ENCODE data around the gene MOB3B.

MOB3B gene

GRCh38 chr9:27445688-27446087 lies 83.9 kb downstream of the MOB3B start:
- no peak for DNase-seq (ENCODE audit: low read depth)

DNA sequence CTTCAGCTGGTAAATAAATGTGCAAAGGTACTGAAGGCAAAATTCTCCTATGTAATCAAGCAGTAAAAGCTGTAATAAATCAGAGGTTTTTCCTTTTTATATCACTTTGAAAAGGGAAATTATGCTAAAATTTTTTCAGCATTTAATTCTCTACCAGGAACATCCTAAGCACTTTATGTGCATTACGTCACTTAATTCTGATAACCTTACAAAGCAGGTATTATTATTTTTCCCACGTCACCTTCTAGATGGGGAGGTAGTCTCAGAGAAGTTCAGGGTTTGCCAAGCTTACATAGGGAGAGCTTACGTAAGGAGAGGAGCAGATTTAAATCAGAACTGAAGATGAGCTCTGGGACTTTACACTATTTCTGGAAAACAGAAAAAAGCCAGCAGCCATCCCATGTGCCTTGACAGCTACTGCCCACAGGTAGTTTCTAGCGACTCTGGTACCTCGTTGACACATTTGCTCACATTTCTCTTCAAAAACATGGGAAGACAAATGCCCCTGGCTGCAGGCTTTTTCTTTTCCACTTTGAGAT lies 84.5 kb downstream of the MOB3B start:
- no peak for DNase-seq (ENCODE audit: low read depth)

- no peak for DNase-seq (ENCODE audit: low read depth)
These were observed 87.2 kb downstream of the MOB3B start for GRCh38 chr9:27442464-27442863.

DNA sequence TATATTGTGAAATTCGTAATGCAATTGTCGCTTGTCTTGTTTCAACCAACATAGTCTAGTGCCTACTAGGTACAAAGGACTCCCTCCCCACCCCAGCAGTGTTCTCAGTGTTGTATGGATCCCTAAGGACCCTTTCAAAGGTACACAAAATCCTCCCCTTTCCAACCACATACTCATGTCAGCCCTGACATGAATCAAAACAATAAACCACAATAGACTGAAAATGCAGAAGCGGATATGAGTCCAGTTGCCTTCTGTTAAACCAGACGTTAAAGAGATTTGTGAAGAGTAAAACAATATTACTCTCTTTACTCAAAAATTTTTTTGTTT lies 87.9 kb downstream of the MOB3B start:
- no peak for DNase-seq (ENCODE audit: low read depth)

DNA sequence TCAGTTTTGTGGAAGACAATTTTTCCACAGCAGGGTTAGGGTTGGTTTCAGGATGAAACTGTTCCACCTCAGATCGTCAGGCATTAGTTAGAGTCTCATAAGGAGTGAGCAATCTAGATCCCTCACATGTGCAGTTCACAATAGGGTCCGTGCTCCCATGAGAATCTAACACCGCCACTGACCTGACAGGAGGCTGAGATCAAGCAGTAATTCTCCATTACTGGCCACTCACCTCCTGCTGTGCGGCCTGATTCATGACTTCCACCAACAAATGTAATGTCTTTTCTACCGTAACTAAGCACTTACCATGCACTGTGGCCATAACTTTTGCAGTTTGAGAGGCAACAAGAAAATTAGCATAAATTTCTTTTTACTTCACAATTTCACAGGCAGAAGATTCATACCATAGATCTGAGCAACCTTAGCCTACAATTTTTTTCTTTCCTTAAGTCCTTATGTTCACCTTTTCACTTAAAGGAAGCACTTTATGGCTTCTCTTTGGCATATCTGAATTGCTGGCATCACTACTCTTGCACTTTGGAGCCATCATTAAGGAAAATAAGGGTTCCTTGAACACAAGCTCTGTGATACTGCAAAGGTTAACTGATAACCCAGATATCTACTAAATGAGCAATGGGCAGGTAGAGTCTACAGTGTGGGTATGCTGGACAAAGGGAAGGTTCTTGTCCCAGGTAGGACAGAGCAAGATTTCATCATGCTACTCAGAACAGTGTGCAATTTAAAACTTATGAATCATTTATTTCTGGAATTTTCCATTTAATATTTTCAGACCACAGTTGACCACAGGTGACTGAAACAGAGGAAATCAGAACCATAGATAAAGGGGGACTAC lies 88.5 kb downstream of the MOB3B start:
- DNase-seq (ENCODE audit: low read depth): no peak

DNA sequence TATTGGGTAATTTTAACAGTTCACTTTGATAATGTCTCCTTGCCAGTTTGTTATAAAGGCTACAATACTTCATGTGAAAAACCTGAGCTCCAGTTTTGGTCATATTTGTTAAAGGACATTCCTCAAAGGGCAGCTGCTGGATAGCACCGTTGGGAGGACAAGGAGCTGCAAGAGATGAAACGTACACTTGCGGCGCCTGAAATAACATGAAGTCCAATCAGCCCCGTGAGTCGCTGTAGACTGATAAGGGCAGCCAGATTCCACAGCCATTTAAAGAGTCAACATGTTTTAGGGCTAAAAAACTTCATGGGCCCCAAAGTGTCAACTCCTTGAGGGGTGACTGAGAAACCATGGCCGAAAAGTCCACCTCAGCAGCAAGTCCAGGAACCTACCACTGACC lies 91.1 kb downstream of the MOB3B start:
- DNase-seq (ENCODE audit: low read depth): no peak

DNA sequence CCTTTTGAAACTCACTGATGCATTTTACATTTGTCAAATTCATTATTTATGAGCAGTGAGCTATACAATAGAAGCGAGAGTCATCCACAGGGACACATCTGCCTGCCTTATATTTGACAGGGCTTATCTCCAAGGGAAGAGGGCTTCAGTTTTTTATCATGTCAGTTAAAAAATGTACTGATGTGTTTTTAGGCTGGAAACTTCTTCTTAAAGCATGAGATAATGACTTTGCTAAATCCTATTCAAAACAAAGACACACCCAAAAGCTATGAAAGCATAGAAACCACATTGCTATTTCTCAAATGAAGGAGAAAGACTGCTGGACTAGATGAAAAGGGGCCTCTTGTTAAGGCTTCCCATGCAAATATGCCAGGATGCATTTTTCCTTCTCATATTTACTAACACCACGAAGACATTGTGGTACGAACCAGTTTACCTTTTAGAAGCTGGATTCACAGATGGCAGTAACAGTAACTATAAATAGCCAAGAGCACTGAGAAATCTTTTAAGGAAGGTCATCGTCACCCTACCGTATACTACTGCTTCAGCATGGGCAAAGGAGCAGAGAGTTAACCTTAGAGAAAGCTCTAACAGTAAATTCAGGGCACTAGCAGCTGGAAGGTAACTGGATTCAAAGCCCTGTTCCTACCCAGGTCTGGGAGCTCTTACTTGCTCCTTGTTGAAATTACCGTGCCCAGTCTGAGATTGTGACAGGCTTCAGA lies 91.8 kb downstream of the MOB3B start:
- DNase-seq (ENCODE audit: low read depth): no peak

DNA sequence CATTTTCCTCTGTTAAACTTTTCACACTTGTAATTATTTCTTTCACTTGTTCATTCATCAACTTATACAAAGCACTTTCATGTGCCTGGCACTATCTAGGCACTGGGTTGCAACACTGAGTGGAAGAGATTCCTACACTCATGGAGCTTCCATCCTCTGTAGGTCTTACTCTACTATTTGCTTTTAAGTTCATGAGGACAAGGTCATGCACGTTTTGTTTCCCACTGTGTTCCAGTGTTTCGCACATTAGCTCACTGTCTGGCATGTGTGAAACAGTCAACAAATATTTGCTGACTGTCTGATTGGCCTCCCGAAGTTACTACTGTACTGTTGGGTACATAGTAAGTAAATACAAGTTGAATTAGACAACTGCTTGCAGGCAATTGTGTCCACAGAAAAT lies 93.4 kb downstream of the MOB3B start:
- DNase-seq (ENCODE audit: low read depth): no peak

DNA sequence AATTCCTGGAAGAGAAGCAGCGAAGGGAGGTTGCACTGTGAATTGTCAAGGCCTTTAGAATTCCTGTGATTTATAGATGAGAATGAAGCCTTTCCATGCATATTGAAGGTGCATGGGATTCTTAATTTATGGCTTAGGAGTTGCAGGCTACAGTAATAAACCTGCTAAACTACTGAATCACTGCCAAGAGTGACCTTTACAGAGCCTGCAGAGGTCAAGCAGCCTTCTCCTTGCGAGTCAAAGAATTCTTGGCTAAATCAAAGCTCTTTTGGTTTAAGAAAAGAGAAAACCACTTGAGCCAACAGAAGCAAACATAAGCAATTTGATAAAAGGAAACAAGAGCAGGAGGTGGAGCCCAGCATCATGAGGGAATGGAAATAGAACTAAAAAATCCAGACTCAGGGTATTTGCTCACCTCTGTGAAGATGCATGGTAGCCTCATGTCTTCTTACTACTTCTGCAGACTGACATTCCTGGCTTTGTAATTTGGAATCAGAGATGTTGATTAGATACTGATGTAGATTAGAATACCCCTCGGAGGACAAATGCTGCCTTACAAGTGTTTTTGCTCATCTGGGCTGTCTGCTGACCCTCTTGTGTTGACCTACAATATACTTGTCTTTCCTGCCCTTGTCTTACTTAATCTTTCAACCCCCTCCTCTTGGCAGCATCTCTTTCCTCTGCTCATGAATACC lies 95.8 kb downstream of the MOB3B start:
- no peak for DNase-seq (ENCODE audit: low read depth)

- DNase-seq (ENCODE audit: low read depth): peak; percentile 25
These were observed 97.3 kb downstream of the MOB3B start for GRCh38 chr9:27432308-27432707.

- DNase-seq (ENCODE audit: low read depth): no peak
These were observed 98.0 kb downstream of the MOB3B start for GRCh38 chr9:27431543-27432147.

DNA sequence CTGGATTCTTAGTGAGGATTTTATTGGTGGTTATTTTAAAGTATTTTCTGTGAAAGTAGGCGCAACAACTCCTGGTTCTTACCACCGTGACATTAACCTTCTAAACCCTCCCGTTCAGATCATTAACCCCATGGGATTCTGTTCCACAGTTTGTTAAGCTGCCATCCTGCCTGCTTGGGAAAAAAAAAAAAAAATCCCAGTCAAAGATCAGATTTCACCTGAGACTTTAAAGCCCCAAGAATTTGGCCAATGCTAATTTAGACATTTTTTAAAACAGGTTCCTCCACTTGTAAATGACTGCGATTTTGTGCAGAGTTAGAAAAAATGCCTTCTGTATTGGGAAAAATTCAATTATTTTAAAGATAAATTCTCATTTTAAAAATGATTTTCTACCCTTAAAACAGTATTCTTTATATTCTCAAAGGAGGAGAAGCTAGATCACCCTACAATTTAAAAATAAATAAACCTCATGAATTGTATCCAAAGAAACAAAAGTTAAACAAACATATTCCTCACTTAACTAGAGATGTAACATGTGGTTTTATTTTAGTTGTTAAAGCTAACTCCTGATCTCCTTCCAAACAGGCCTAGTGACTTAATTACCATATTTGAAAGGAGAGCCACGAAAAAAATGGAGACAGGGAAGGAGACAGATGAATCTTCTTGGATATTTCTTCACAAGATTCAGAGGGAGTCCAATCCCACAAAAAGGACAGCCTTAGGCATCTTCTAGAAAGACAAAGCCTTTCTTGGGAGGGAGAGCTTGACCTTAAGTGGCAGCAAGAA lies 98.7 kb downstream of the MOB3B start:
- DNase-seq (ENCODE audit: low read depth): no peak

GRCh38 chr9:27429917-27430316 lies 99.7 kb downstream of the MOB3B start:
- DNase-seq (ENCODE audit: low read depth): no peak

GRCh38 chr9:27429436-27429835 lies 100.2 kb downstream of the MOB3B start:
- DNase-seq (ENCODE audit: low read depth): no peak

DNA sequence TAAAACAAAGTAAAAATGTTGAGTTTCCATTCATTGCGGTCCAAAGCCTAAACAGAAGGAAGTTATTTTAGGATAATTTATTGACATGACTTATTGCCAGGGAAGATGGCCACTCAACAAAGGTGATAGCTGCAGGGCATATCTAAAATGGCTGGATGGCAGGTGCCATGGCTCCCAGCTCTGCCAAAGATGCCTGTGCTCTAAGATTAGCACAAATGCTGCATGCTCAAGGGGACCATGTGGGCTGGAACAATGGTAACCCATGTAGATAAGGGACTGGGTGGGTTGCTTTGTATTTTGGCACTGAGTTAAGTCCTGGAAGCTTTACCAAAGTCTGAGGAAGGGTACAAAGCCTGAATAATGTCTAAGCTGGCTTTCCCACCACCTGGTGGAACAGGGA lies 101.1 kb downstream of the MOB3B start:
- no peak for DNase-seq (ENCODE audit: low read depth)

DNA sequence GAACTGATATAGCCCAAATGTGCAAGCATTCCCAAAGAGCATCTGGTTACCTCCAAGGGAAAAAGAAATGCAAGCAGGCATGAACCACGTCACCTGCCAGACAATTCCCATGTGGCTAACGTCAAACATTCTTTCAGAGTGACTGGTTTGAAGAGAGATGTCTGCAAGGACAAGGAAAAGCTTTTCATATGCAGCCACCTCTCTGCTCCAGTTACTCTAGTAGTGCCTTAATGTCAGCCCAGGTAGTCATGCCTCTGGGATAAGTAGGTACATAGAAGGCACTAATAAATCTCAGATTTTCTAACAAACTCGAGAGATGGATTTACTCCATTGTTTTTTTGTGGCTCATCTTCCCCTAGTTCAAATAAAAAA lies 102.4 kb downstream of the MOB3B start:
- no peak for DNase-seq (ENCODE audit: low read depth)

- no peak for DNase-seq (ENCODE audit: low read depth)
These were observed 102.9 kb downstream of the MOB3B start for GRCh38 chr9:27426511-27427271.

GRCh38 chr9:27425827-27426510 lies 103.6 kb downstream of the MOB3B start:
- no peak for DNase-seq (ENCODE audit: low read depth)

- DNase-seq (ENCODE audit: low read depth): no peak
These were observed 105.5 kb downstream of the MOB3B start for GRCh38 chr9:27423915-27424710.
